Hepatocyte (in vitro differentiated cells): ENCODE results near the gene HDAC8. TPM values are rescaled to one million over a fixed set of nuclear protein-coding genes. Genes with fewer than 3 reads are reported as not detected.
A peak's percentile ranks its signal among the peaks of the same experiment; 100 is the strongest.

Experiments
- DNase-seq: peaks from one replicate; pipeline ENCODE4 v3.0.0-alpha.2; 2016; ENCODE audit warnings: low spot score
- H2AFZ ChIP-seq: fragments of 200-600 bp; sonication (generic); 2 replicates; pipeline ENCODE4 v1.6.0; 2016; ENCODE audit warnings: antibody characterized with exemption, mild to moderate bottlenecking
- H3K27ac ChIP-seq: fragments of 200-600 bp; sonication (generic); 2 replicates; pipeline ENCODE4 v1.5.1; 2016; ENCODE audit warnings: mild to moderate bottlenecking
- H3K27me3 ChIP-seq: fragments of 200-600 bp; sonication (generic); 2 replicates; pipeline ENCODE4 v1.6.1; 2016
- H3K36me3 ChIP-seq: fragments of 200-600 bp; sonication (generic); replicated peaks from 2 replicates; pipeline ENCODE4 v1.5.1; 2016; ENCODE audit warnings: low read depth; ENCODE audit not compliant: insufficient read depth
- H3K4me1 ChIP-seq: fragments of 200-600 bp; sonication (generic); 2 replicates; pipeline ENCODE4 v1.5.1; 2016; ENCODE audit warnings: mild to moderate bottlenecking, moderate library complexity; ENCODE audit not compliant: insufficient read depth
- H3K4me2 ChIP-seq: fragments of 200-600 bp; sonication (generic); 2 replicates; pipeline ENCODE4 v1.6.0; 2016
- H3K4me3 ChIP-seq: fragments of 200-600 bp; sonication (generic); 2 replicates; pipeline ENCODE4 v1.5.1; 2016; ENCODE audit warnings: mild to moderate bottlenecking
- H3K79me2 ChIP-seq: fragments of 200-600 bp; sonication (generic); 2 replicates; pipeline ENCODE4 v1.6.0; 2017; ENCODE audit warnings: mild to moderate bottlenecking
- H3K9me2 ChIP-seq: fragments of 200-600 bp; sonication (generic); replicated peaks from 2 replicates; pipeline ENCODE4 v1.6.0; 2017; ENCODE audit warnings: mild to moderate bottlenecking; ENCODE audit not compliant: insufficient read depth
- H3K9me3 ChIP-seq: fragments of 200-600 bp; sonication (generic); 2 replicates; pipeline ENCODE4 v1.5.1; 2016; ENCODE audit warnings: low read depth, mild to moderate bottlenecking
- H4K20me1 ChIP-seq: fragments of 200-600 bp; sonication (generic); 2 replicates; pipeline ENCODE4 v1.6.0; 2016; ENCODE audit warnings: mild to moderate bottlenecking; ENCODE audit not compliant: insufficient read depth, poor library complexity, severe bottlenecking
- EZH2 ChIP-seq: fragments of 200-600 bp; sonication (generic); IDR thresholded peaks from 2 replicates; pipeline ENCODE4 v1.6.1; 2016; ENCODE audit warnings: antibody characterized with exemption, mild to moderate bottlenecking, borderline replicate concordance
- EZH2phosphoT487 ChIP-seq: fragments of 200-600 bp; sonication (generic); IDR thresholded peaks from one replicate; pipeline ENCODE4 v1.6.1; 2018; ENCODE audit warnings: antibody characterized with exemption, mild to moderate bottlenecking, low read depth, moderate library complexity; ENCODE audit not compliant: unreplicated experiment, severe bottlenecking
- WGBS: methylation state at CpG from one replicate; pipeline ENCODE4 v1.1.6; 2016; ENCODE audit warnings: low lambda C conversion rate; ENCODE audit errors: missing lambda C conversion rate; 5-methylcytosine and 5-hydroxymethylcytosine counted together
- polyA plus RNA-seq: library from polyadenylated mRNA; unstranded; fragments of >200 nt; fragmentation: Nextera tagmentation; extraction: Ambion mirVana; gene quantifications from 2 replicates; pipeline ENCODE4 v1.2.1, GENCODE V29; 2016
- total RNA-seq: library from RNA; depleted of rRNA; stranded (reverse); fragments of >200 nt; gene quantifications from 2 replicates; pipeline ENCODE4 v1.2.3, GENCODE V29; 2014
- TF ChIP-seq, protein P1 (sequence below): fragments of 200-600 bp; sonication (generic); IDR thresholded peaks from 2 replicates; pipeline ENCODE4 v1.5.1; 2016; ENCODE audit warnings: antibody characterized with exemption, mild to moderate bottlenecking; ENCODE audit not compliant: poor library complexity

HDAC8 gene
- total and polyA plus RNA-seq, 2 experiments from 2014 or later, result 29.4 to 29.5 TPM

DNA sequence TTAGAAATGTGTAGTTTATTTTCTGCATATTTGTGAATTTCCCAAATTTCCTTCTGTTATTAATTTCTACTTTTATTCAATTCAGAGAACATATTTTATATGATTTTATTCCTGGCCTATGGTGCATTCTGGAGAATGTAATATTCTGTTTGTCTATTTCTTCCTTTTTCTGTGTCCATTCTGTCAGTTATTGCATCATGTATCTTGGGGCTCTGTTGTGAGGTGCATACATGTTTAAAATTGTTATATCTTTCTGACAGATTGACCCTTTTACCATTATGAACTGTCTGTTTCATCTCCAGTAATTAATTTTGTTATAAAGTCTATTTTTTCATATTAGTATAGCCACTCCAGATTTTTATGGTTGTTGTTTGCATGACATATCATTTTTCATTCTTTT lies 170.0 kb downstream of the HDAC8 start:
- H3K4me2 ChIP-seq, result no peak overlapping the region
- no peak for TF ChIP-seq EZH2phosphoT487
- no peak for TF ChIP-seq EZH2
- H3K27me3 ChIP-seq, result no peaks in the 10 kb centered on the region
- H3K36me3 ChIP-seq, result no peaks in the 10 kb centered on the region
- H3K9me2 ChIP-seq, result no peaks in the 10 kb centered on the region
- H3K9me3 ChIP-seq, result no peaks in the 10 kb centered on the region
- no peak overlapping the region for H3K27ac ChIP-seq
- no peak overlapping the region for H2AFZ ChIP-seq
- no peak overlapping the region for H3K4me3 ChIP-seq
- no peaks in the 10 kb centered on the region for H4K20me1 ChIP-seq
- DNase-seq, result no peak
- H3K4me1 ChIP-seq, result no peaks in the 10 kb centered on the region
- H3K79me2 ChIP-seq, result no peaks in the 10 kb centered on the region

DNA sequence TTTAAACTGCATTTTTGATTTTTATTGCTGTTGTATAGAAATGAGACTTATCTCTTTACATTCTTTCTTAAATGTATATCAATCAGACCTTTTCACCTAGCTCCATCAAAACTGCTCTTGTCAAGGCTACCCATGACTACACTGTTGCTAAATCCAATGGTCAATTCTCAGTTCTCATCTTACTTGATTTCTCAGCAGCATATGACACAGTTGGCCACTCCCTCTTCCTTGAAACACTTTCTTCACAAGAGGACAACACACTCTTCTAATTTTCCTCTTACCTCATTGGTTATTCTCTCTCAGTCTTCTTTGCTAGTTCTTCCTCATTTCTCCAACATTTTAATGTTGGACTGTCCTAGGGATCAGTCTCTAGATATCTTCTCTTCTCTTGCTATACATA lies 172.8 kb downstream of the HDAC8 start:
- Histone ChIP-seq H3K36me3 (no peaks in the 10 kb centered on the region), H3K9me2 (no peaks in the 10 kb centered on the region), H3K4me3 (no peak overlapping the region), H3K27me3 (no peaks in the 10 kb centered on the region), H2AFZ (no peak overlapping the region), H3K9me3 (no peaks in the 10 kb centered on the region), H3K27ac (no peak overlapping the region), H3K79me2 (no peaks in the 10 kb centered on the region), H3K4me1 (no peaks in the 10 kb centered on the region), H3K4me2 (no peak overlapping the region), H4K20me1 (no peaks in the 10 kb centered on the region)
- TF ChIP-seq EZH2 (no peak), EZH2phosphoT487 (no peak)
- TF ChIP-seq, protein P1, sequence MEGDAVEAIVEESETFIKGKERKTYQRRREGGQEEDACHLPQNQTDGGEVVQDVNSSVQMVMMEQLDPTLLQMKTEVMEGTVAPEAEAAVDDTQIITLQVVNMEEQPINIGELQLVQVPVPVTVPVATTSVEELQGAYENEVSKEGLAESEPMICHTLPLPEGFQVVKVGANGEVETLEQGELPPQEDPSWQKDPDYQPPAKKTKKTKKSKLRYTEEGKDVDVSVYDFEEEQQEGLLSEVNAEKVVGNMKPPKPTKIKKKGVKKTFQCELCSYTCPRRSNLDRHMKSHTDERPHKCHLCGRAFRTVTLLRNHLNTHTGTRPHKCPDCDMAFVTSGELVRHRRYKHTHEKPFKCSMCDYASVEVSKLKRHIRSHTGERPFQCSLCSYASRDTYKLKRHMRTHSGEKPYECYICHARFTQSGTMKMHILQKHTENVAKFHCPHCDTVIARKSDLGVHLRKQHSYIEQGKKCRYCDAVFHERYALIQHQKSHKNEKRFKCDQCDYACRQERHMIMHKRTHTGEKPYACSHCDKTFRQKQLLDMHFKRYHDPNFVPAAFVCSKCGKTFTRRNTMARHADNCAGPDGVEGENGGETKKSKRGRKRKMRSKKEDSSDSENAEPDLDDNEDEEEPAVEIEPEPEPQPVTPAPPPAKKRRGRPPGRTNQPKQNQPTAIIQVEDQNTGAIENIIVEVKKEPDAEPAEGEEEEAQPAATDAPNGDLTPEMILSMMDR, result no peak
- no peak for DNase-seq

DNA sequence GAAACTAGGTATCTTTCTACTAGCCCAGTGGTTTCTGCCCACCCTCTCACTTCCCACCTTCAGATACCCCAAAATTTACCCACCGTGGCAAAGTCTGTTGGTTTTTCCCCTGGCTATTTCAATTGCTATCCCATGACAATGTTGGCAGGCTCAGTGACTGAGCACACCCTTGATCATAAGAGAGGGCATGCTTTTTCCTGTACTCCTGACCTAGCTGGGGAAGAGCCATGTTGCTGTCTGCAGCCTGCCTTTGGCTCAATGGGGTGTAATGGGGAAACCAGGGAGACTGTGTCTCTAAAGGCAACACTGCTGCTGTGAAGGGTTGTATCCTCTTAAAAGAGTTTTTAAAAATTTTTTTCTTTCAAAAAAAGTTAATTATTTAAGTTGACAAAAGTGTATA lies 176.5 kb downstream of the HDAC8 start:
- 57% methylated on average over 1 of the region's 1 CpG for WGBS
- Histone ChIP-seq H4K20me1 (no peaks in the 10 kb centered on the region), H3K4me1 (no peaks in the 10 kb centered on the region), H3K27ac (no peak overlapping the region), H3K27me3 (no peaks in the 10 kb centered on the region), H3K4me2 (no peak overlapping the region), H3K79me2 (no peaks in the 10 kb centered on the region), H3K9me2 (no peaks in the 10 kb centered on the region), H3K4me3 (no peak overlapping the region), H2AFZ (no peak overlapping the region), H3K9me3 (no peaks in the 10 kb centered on the region), H3K36me3 (no peaks in the 10 kb centered on the region)
- no peak for DNase-seq
- TF ChIP-seq EZH2phosphoT487 (no peak), EZH2 (no peak)
- TF ChIP-seq, protein P1, result no peak

DNA sequence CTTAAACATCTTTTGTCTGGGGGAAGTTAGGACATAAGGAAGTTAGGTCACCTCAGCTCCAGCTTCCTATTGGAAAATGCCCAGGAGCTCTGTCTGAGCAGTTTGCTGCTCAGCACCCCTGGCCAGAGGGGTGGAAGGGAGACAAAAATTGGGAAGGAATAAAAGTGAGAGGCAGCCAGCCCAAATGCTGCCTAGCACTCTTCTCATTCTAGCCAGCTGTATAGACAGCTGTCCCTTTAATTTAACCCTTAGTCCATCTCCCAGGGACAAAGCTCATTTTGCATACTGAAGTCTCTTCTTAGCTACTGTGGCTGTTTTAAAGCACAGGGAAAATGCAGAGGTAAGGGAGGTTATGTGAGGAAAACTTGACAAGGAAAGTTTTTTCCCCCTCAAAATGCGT lies 177.4 kb downstream of the HDAC8 start:
- H3K4me3 ChIP-seq, result no peak overlapping the region
- H3K9me2 ChIP-seq, result no peaks in the 10 kb centered on the region
- no peaks in the 10 kb centered on the region for H3K4me1 ChIP-seq
- H3K27ac ChIP-seq, result peak overlapping the region; percentile 9
- no peak for DNase-seq
- H3K4me2 ChIP-seq, result no peak overlapping the region
- H3K27me3 ChIP-seq, result no peaks in the 10 kb centered on the region
- no peaks in the 10 kb centered on the region for H3K79me2 ChIP-seq
- H4K20me1 ChIP-seq, result no peaks in the 10 kb centered on the region
- 70% methylated on average over 1 of the region's 1 CpG for WGBS
- no peaks in the 10 kb centered on the region for H3K36me3 ChIP-seq
- H2AFZ ChIP-seq, result no peak overlapping the region
- no peak for TF ChIP-seq EZH2phosphoT487
- no peak for TF ChIP-seq EZH2
- TF ChIP-seq, protein P1, result no peak
- no peaks in the 10 kb centered on the region for H3K9me3 ChIP-seq
